ENCODE results near the gene TAMM41.
"Not testable (repeated sequence)": the region's sequence is repeated elsewhere in the genome, so short reads cannot be mapped to it uniquely, and the experiment has no call there.

TAMM41 gene

GRCh38 chr3:11814663-11815062 is 32.0 kb downstream of the TAMM41 start:
- no peak for DNase-seq

- no peak for DNase-seq
Measured at GRCh38 chr3:11810276-11810675, 36.4 kb downstream of the TAMM41 start.

GRCh38 chr3:11808231-11808630 is 38.5 kb downstream of the TAMM41 start:
- no peak for DNase-seq

- DNase-seq = no peak
Measured at GRCh38 chr3:11807686-11808085, 39.0 kb downstream of the TAMM41 start.

- DNase-seq = no peak
Measured at GRCh38 chr3:11805716-11806115, 41.0 kb downstream of the TAMM41 start.

GRCh38 chr3:11803977-11804892 is 42.5 kb downstream of the TAMM41 start:
- no peak for DNase-seq

GRCh38 chr3:11799791-11800190 is 46.9 kb downstream of the TAMM41 start:
- no peak for DNase-seq

- no peak for DNase-seq
Measured at GRCh38 chr3:11794927-11795326, 51.8 kb downstream of the TAMM41 start.

GRCh38 chr3:11791339-11792200 is 55.1 kb downstream of the TAMM41 start:
- no peak for DNase-seq

GRCh38 chr3:11789412-11789811 is 57.3 kb downstream of the TAMM41 start:
- no peak for DNase-seq

- DNase-seq = no peak
Measured at GRCh38 chr3:11784971-11785377, 61.7 kb downstream of the TAMM41 start.

- no peak for DNase-seq
Measured at GRCh38 chr3:11780341-11780740, 66.3 kb downstream of the TAMM41 start.

- no peak for DNase-seq
Measured at GRCh38 chr3:11779626-11780025, 67.1 kb downstream of the TAMM41 start.

GRCh38 chr3:11778248-11778647 is 68.4 kb downstream of the TAMM41 start:
- DNase-seq = no peak

- DNase-seq = no peak
Measured at GRCh38 chr3:11776346-11776745, 70.3 kb downstream of the TAMM41 start.

- no peak for DNase-seq
Measured at GRCh38 chr3:11775493-11775892, 71.2 kb downstream of the TAMM41 start.

- no peak for DNase-seq
Measured at GRCh38 chr3:11774296-11774877, 72.3 kb downstream of the TAMM41 start.

- not testable (repeated sequence) for DNase-seq
Measured at GRCh38 chr3:11771931-11772330, 74.8 kb downstream of the TAMM41 start.

- DNase-seq = no peak
Measured at GRCh38 chr3:11770477-11771391, 76.0 kb downstream of the TAMM41 start.

- no peak for DNase-seq
Measured at GRCh38 chr3:11769704-11770476, 76.8 kb downstream of the TAMM41 start.

- no peak for DNase-seq
Measured at GRCh38 chr3:11768604-11769003, 78.1 kb downstream of the TAMM41 start.
